NCI-H1694 (cell line): ENCODE results near the gene PDX1.

Source experiments
- DNase-seq: peaks from one replicate; lab custom pipeline; 2025; lab: John Stamatoyannopoulos, UW

PDX1 gene

GRCh38 chr13:27919934-27920676 is at the start of gene PDX1:
Gene PDX1, plus strand, starts transcription at chr13:27920000. Its CDS starts 139 bp downstream, at chr13:27920139.
- DNase-seq: no peak

- DNase-seq: no peak
Observed at GRCh38 chr13:27878274-27878673, 41.5 kb upstream of the PDX1 start.

- no peak for DNase-seq
Observed at GRCh38 chr13:27889471-27889870, 30.3 kb upstream of the PDX1 start.

- no peak for DNase-seq
Observed at GRCh38 chr13:27896726-27897125, 23.1 kb upstream of the PDX1 start.

GRCh38 chr13:27904719-27905118 is 15.1 kb upstream of the PDX1 start:
- no peak for DNase-seq

- DNase-seq: no peak
Observed at GRCh38 chr13:27905650-27906049, 14.2 kb upstream of the PDX1 start.

- no peak for DNase-seq
Observed at GRCh38 chr13:27907121-27907787, 12.5 kb upstream of the PDX1 start.

GRCh38 chr13:27909378-27909777 is 10.4 kb upstream of the PDX1 start:
- no peak for DNase-seq

- no peak for DNase-seq
Observed at GRCh38 chr13:27911521-27911920, 8.3 kb upstream of the PDX1 start.

- DNase-seq: no peak
Observed at GRCh38 chr13:27913160-27913559, 6.6 kb upstream of the PDX1 start.

- no peak for DNase-seq
Observed at GRCh38 chr13:27915301-27916207, 4.2 kb upstream of the PDX1 start.

GRCh38 chr13:27917121-27917947 is 2.5 kb upstream of the PDX1 start:
- no peak for DNase-seq

GRCh38 chr13:27918041-27918917 is 1.5 kb upstream of the PDX1 start:
- no peak for DNase-seq

- DNase-seq: no peak
Observed at GRCh38 chr13:27918918-27919658, 712 bp upstream of the PDX1 start.

- DNase-seq: peak; percentile 61
Observed at GRCh38 chr13:27919659-27919933, 204 bp upstream of the PDX1 start.

GRCh38 chr13:27920677-27921420 is 1.0 kb downstream of the PDX1 start:
- DNase-seq: no peak

- DNase-seq: no peak
Observed at GRCh38 chr13:27921421-27921960, 1.7 kb downstream of the PDX1 start.

- no peak for DNase-seq
Observed at GRCh38 chr13:27921961-27922882, 2.4 kb downstream of the PDX1 start.
